Mesothelial cell of epicardium (in vitro differentiated cells): ENCODE measurements around the gene DMWD. TPM values are rescaled to one million over a fixed set of nuclear protein-coding genes. Genes with fewer than 3 reads are reported as not detected.
"Not testable (repeated sequence)": the region's sequence is repeated elsewhere in the genome, so short reads cannot be mapped to it uniquely, and the experiment has no call there.

ENCODE experiments used
- DNase-seq, 2 experiments: peaks; one replicate each; pipeline ENCODE4 v3.0.0; 2021; ENCODE audit warnings: low spot score in 2 of 2; ENCODE audit not compliant: unreplicated experiment in 2 of 2
- H3K27ac Mint-ChIP-seq: 2 replicates; pipeline ENCODE4 v1.8.0; 2021; ENCODE audit warnings: mixed read lengths
- H3K27me3 Mint-ChIP-seq: 2 replicates; pipeline ENCODE4 v1.8.0; 2021; ENCODE audit warnings: low read depth, mixed read lengths
- H3K36me3 Mint-ChIP-seq: 2 replicates; pipeline ENCODE4 v1.8.0; 2021; ENCODE audit warnings: mixed read lengths
- H3K4me1 Mint-ChIP-seq: 2 replicates; pipeline ENCODE4 v1.8.0; 2021; ENCODE audit warnings: mixed read lengths
- H3K4me3 Mint-ChIP-seq: 2 replicates; pipeline ENCODE4 v1.8.0; 2021; ENCODE audit warnings: mild to moderate bottlenecking, moderate library complexity, mixed read lengths
- H3K9me3 Mint-ChIP-seq: 2 replicates; pipeline ENCODE4 v1.8.0; 2021; ENCODE audit warnings: mixed read lengths
- total RNA-seq: library from RNA; stranded (reverse); gene quantifications from 3 replicates; pipeline ENCODE4 v1.2.1, GENCODE V29; 2021
- TF ChIP-seq, protein P1 (sequence below): fragments of 200-600 bp; sonication (generic); IDR thresholded peaks from one replicate; pipeline ENCODE4 v1.5.0; 2021; ENCODE audit warnings: antibody characterized with exemption; ENCODE audit not compliant: unreplicated experiment

The DMWD gene
- total RNA-seq, 1 donor from 2014 or later = 120 TPM

DNA sequence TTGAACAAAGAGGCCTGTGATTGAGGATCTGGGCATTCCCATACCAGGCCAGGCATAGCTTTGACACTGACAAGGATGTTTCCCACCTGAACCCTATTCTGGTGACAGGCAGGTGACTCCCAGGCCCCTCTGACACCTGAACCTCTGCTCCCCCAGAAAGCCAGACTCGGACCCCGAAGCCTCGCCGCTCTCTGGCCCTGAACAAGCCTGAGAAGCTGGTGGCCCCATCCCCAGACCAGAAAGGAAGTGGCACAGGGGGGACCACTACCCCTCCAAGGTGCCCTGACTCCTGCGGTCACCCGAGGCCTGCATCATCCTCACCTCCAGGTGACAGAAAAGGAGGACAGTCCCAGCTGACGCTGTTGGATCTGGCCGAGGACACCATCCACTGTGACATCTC, 38.3 kb downstream of the DMWD start:
- H3K27ac Mint-ChIP-seq = no peak overlapping the region
- H3K9me3 Mint-ChIP-seq = no peaks in the 10 kb centered on the region
- no peak for DNase-seq
- H3K27me3 Mint-ChIP-seq = no peaks in the 10 kb centered on the region
- H3K36me3 Mint-ChIP-seq = no peaks in the 10 kb centered on the region
- TF ChIP-seq, protein P1, sequence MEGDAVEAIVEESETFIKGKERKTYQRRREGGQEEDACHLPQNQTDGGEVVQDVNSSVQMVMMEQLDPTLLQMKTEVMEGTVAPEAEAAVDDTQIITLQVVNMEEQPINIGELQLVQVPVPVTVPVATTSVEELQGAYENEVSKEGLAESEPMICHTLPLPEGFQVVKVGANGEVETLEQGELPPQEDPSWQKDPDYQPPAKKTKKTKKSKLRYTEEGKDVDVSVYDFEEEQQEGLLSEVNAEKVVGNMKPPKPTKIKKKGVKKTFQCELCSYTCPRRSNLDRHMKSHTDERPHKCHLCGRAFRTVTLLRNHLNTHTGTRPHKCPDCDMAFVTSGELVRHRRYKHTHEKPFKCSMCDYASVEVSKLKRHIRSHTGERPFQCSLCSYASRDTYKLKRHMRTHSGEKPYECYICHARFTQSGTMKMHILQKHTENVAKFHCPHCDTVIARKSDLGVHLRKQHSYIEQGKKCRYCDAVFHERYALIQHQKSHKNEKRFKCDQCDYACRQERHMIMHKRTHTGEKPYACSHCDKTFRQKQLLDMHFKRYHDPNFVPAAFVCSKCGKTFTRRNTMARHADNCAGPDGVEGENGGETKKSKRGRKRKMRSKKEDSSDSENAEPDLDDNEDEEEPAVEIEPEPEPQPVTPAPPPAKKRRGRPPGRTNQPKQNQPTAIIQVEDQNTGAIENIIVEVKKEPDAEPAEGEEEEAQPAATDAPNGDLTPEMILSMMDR = no peak
- H3K4me3 Mint-ChIP-seq = no peak overlapping the region
- no peaks in the 10 kb centered on the region for H3K4me1 Mint-ChIP-seq

DNA sequence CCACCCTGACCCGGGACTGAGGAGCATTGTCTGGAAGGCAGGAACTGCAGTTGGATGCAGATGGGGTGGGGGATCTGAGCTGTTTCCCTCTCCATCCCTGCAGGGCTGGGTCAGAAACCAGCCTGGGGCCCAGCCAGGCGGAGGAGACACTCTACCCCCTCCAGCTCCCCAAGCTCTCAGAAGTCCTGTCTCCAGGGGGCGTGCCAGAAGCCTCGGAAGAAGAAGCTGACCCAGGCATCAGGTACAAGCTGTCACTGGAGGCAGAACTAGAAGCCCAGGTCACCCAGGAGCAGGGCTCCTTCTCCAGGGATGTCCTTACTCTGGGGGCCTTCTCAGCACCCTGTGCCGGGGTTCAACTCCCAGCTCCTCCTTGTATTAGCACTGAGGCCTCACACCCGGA, 39.1 kb downstream of the DMWD start:
- TF ChIP-seq, protein P1 = no peak
- Mint-ChIP-seq H3K27ac (no peak overlapping the region), H3K4me3 (no peak overlapping the region), H3K36me3 (no peaks in the 10 kb centered on the region), H3K9me3 (no peaks in the 10 kb centered on the region), H3K4me1 (no peaks in the 10 kb centered on the region), H3K27me3 (no peaks in the 10 kb centered on the region)
- no peak for DNase-seq

DNA sequence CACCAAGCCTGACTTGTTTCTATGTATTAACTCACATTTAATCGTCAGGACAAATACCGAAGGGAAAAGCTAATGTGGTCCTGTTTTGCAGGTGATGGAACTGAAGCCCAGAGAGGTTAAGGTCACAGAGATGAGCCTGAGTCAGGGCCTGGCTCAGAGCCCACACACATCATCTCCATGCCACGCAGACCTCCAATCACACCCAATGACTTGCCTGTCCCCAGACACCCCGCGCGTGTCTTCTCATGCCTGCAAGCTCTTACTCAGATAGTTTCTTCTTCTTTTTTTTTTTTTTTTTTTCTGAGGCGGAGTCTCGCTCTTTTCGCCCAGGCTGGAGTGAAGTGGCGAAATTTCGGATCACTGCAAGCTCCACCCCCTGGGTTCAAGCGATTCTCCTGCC, 40.0 kb downstream of the DMWD start:
- Mint-ChIP-seq H3K27me3 (no peaks in the 10 kb centered on the region), H3K36me3 (no peaks in the 10 kb centered on the region), H3K27ac (no peak overlapping the region), H3K4me1 (no peaks in the 10 kb centered on the region), H3K4me3 (no peak overlapping the region), H3K9me3 (no peaks in the 10 kb centered on the region)
- no peak for DNase-seq
- TF ChIP-seq, protein P1 = no peak

DNA sequence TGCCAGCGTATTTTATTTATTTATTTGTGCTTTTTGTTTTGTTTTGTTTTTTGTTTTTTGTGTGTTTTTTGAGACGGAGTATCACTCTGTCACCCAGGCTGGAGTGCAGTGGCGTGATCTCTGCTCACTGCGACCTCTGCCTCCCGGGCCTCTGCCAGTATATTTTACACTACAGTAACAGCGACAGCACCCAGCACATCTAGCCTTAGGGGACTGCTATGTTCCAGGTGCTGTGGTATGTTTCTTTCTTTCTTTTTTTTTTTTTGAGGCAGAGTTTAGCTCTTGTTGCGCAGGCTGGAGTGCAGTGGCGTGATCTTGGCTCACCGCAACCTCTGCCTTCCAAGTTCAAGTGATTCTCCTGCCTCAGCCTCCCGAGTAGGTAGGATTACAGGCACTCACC, 41.2 kb downstream of the DMWD start:
- DNase-seq, H3K4me3 Mint-ChIP-seq, H3K27ac Mint-ChIP-seq, H3K36me3 Mint-ChIP-seq, H3K4me1 Mint-ChIP-seq, H3K9me3 Mint-ChIP-seq, H3K27me3 Mint-ChIP-seq: not testable (repeated sequence)

DNA sequence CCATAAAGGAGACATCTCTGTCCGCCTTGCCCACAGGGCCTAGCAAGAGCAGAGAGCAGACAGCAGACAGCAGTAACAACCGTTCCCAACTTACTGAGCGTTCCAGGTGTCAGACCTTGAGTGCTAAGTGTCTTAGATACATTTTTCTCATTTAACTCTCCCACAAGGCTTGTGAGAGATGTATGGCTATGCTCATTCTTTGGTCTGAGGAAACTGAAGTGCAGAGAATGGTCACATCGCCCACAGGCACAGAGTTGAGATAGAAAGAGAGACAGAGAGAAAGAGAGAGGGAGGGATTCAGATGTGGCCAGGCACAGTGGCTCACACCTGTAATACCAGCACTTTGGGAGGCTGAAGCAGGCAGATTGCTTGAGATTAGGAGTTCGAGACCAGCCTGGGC, 45.1 kb downstream of the DMWD start:
- no peaks in the 10 kb centered on the region for H3K36me3 Mint-ChIP-seq
- H3K4me3 Mint-ChIP-seq = no peak overlapping the region
- DNase-seq = no peak
- H3K27me3 Mint-ChIP-seq = peaks cover 2% of the 10 kb centered on the region
- TF ChIP-seq, protein P1 = no peak
- no peaks in the 10 kb centered on the region for H3K4me1 Mint-ChIP-seq
- H3K27ac Mint-ChIP-seq = no peak overlapping the region
- H3K9me3 Mint-ChIP-seq = no peaks in the 10 kb centered on the region

DNA sequence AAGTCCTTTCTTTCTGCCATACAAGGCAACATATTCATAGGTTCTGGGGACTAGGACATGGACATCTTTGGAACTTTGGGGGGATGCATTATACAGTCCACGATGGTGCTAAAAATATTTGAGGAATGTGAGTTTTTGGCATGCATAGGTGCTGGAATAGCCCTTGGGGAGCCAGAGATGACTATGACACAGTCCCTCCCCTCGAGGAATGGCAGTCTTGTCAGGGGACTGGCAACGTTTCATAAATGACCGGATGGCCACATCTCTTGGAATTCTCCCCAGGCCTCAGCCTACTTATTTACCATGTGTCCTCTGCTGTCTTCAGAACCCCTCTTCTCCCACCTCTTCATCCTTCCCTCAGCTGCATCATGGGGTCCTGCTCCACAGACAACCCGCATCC, 45.8 kb downstream of the DMWD start:
- Mint-ChIP-seq H3K27me3 (peaks cover 2% of the 10 kb centered on the region), H3K9me3 (no peaks in the 10 kb centered on the region), H3K4me1 (no peaks in the 10 kb centered on the region), H3K36me3 (no peaks in the 10 kb centered on the region), H3K27ac (no peak overlapping the region), H3K4me3 (no peak overlapping the region)
- DNase-seq = no peak
- TF ChIP-seq, protein P1 = no peak
